HG03432 (cell line): ENCODE results near the gene NPNT.

Source experiments
- ATAC-seq: cut with Tn5 transposase; IDR thresholded peaks from one replicate; pipeline ENCODE4 v1.9.1; 2021; ENCODE audit warnings: mild to moderate bottlenecking, moderate library complexity; ENCODE audit not compliant: unreplicated experiment

Gene NPNT

GRCh38 chr4:106017975-106018374 lies 122.7 kb downstream of the NPNT start:
- ATAC-seq = no peak

- ATAC-seq = no peak
Observed at GRCh38 chr4:106019771-106020170, 124.5 kb downstream of the NPNT start.
